Colonic mucosa (tissue), 4 donors: ENCODE data around the gene THAP9. TPM values are rescaled to one million over a fixed set of nuclear protein-coding genes. Genes with fewer than 3 reads are reported as not detected.

Source experiments
- DNase-seq: peaks from one replicate; pipeline ENCODE4 v3.0.0-alpha.2; 2020
- H3K27ac ChIP-seq: fragments of 200-600 bp; one replicate; pipeline ENCODE4 v1.8.0; 2021
- H3K27me3 ChIP-seq: fragments of 200-600 bp; one replicate; pipeline ENCODE4 v1.8.0; 2021
- H3K36me3 ChIP-seq: fragments of 200-600 bp; one replicate; pipeline ENCODE4 v1.8.0; 2021
- H3K4me1 ChIP-seq: fragments of 200-600 bp; one replicate; pipeline ENCODE4 v1.8.0; 2021; ENCODE audit warnings: mild to moderate bottlenecking
- H3K4me3 ChIP-seq: fragments of 200-600 bp; one replicate; pipeline ENCODE4 v1.8.0; 2021
- H3K9ac ChIP-seq, 2 donors: one replicate each; pipeline ENCODE4 v1.7.0; 2013; ENCODE audit warnings: control low read depth in 2 of 2, low read depth in 2 of 2, low read length in 2 of 2
- H3K9me3 ChIP-seq: fragments of 200-600 bp; one replicate; pipeline ENCODE4 v1.8.0; 2021
- intact Hi-C: fragments of 100-400 bp; cut with DNase I; formaldehyde crosslinking; loops from one replicate; pipeline ENCODE4 v1.14.1; 2022
- total RNA-seq, 2 donors: library from RNA; stranded (reverse); fragmentation: NEBNext Ultra II Directional in 1 of 2; extraction: Animal tissue kit (Norgen Biotek cat#: 25700) in 1 of 2; gene quantifications; one replicate each; pipeline ENCODE4 v1.2.1, GENCODE V29; 2021
- TF ChIP-seq, protein P1 (sequence below): fragments of 200-600 bp; IDR thresholded peaks from one replicate; pipeline ENCODE4 v1.8.0; 2022; ENCODE audit warnings: antibody characterized with exemption, mild to moderate bottlenecking
- donor health status: healthy.
- donor health status: DM: no; HTN: no; CAD: no.
- donor health status: DM: no; HTN: no; CAD: no.

Gene THAP9
- total RNA-seq, 2 donors from 2014 or later = 3.5 to 4.6 TPM

DNA sequence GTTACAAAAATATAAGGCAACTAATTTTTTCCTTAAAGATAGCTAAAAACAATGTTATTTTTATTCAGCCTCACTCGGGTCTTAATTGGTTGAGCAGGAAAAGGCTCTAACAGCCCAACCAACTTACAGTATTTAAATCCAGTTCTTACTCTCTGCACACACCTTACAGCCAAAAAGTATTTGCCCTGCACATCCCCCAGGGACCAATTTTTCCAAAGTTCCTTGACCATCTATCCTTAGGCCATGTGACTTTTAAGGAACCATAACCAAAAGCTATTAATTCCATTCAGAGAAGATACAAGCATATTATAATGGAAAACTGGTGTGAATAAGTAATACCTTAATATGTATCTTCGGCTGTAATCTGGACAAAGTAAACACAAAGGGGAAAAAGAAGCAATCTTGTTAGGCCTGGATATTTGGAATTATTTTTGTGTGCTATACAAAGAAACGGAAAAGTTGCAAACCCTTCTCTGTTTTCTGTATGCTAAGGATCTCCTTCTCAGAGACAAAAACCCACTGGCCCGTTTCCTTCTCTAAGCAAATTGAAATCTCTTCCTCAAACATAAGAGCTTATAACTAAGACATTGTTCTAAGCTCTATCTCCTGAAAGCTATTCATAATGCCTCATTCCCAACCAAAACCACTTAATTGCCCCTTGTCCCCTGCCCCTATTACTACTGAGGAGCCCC, 1.0 kb upstream of the THAP9 start:
- H3K27me3 ChIP-seq = no peaks in the 10 kb centered on the region
- no peaks in the 10 kb centered on the region for H3K4me1 ChIP-seq
- intact Hi-C loops = no loop called here

DNA sequence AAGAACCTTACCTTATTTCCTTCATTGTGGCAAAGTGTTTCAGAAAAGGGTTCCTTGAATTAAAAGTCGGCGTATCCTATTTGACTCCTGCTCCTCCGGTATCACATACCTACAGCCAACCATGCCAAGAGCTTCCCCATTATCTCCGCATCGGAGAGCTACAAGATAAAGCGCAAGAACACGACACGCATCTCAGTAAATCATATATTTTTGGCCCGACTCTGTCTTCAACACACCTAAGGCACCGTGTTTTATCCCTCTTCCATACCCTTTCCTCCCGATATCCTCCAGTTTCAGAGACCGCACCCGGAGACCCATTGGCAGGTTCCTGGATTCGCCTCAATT, 497 bp upstream of the THAP9 start:
- Histone ChIP-seq H3K9me3 (no peaks in the 10 kb centered on the region), H3K36me3 (no peaks in the 10 kb centered on the region), H3K4me3 (peak overlapping the region; percentile 66), H3K27me3 (no peaks in the 10 kb centered on the region), H3K4me1 (no peaks in the 10 kb centered on the region), H3K27ac (peak overlapping the region; percentile 98), H3K9ac (peak overlapping the region; percentile 78 to 99)
- TF ChIP-seq, protein P1, sequence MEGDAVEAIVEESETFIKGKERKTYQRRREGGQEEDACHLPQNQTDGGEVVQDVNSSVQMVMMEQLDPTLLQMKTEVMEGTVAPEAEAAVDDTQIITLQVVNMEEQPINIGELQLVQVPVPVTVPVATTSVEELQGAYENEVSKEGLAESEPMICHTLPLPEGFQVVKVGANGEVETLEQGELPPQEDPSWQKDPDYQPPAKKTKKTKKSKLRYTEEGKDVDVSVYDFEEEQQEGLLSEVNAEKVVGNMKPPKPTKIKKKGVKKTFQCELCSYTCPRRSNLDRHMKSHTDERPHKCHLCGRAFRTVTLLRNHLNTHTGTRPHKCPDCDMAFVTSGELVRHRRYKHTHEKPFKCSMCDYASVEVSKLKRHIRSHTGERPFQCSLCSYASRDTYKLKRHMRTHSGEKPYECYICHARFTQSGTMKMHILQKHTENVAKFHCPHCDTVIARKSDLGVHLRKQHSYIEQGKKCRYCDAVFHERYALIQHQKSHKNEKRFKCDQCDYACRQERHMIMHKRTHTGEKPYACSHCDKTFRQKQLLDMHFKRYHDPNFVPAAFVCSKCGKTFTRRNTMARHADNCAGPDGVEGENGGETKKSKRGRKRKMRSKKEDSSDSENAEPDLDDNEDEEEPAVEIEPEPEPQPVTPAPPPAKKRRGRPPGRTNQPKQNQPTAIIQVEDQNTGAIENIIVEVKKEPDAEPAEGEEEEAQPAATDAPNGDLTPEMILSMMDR = no peak
- DNase-seq = no peak
- intact Hi-C loops = no loop called here

More for the DNA sequence above, 1.0 kb upstream of the THAP9 start:
- H3K36me3 ChIP-seq = no peaks in the 10 kb centered on the region
- TF ChIP-seq, protein P1 = no peak
- H3K9me3 ChIP-seq = no peaks in the 10 kb centered on the region
- H3K27ac ChIP-seq = peak overlapping the region; percentile 98
- peak; percentile 25 for DNase-seq
- peak overlapping the region; percentile 78 to 99 for H3K9ac ChIP-seq
- H3K4me3 ChIP-seq = peak overlapping the region; percentile 66

DNA sequence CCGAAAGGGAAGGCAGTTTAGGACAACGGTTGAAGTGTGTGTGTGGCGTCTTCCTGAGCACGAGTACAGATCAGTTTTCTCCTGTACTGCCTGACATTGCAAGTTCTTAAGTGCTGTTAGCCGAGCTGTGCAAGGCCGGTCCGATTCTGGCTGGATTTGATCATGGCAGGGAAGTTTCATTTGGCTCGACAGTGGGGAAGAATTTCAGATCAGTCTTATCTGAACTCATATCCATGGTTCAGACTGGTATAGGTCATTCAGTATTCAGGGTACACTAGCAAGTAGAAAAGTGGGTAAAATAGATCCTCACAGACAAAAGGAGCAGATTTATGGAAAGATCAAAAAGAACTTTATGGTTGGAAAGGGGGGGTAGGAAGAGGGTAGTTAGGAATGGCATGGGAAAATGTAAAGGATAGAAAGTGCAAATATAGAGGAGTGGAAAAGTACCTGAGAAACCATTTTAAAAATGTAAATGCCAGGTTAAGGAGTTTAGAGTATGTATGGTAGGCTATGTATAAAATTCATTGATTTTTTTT, 716 bp downstream of the THAP9 start:
- H3K36me3 ChIP-seq = no peaks in the 10 kb centered on the region
- no peaks in the 10 kb centered on the region for H3K9me3 ChIP-seq
- peak overlapping the region; percentile 66 for H3K4me3 ChIP-seq
- H3K4me1 ChIP-seq = no peaks in the 10 kb centered on the region
- TF ChIP-seq, protein P1 = no peak
- H3K9ac ChIP-seq = peak overlapping the region; percentile 76 to 99
- no peaks in the 10 kb centered on the region for H3K27me3 ChIP-seq
- no peak for DNase-seq
- intact Hi-C loops = no loop called here
- peak overlapping the region; percentile 98 for H3K27ac ChIP-seq

DNA sequence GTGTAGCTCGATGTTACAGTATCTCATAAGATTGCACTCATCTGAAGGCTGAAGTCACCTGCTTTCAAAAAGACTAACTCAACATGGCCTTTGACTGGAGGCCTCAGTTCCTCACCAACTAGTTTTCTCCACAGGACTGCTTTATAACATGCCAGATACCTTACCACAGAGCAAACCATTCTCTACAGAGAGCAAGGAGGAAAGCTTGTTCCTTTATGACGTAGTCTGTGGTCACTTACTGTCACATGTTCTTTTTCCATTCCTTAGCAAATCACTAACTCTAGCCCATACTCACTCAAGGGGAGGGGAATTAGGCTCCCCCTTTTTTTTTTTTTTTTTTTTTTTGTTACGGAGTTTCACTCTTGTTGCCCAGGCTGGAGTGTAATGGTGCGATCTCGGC, 3.2 kb downstream of the THAP9 start:
- Histone ChIP-seq H3K4me3 (no peak overlapping the region), H3K9ac (no peak overlapping the region), H3K4me1 (no peaks in the 10 kb centered on the region), H3K36me3 (no peaks in the 10 kb centered on the region), H3K27ac (no peak overlapping the region), H3K9me3 (no peaks in the 10 kb centered on the region), H3K27me3 (no peaks in the 10 kb centered on the region)
- intact Hi-C loops = no loop called here
- TF ChIP-seq, protein P1 = no peak
- no peak for DNase-seq

DNA sequence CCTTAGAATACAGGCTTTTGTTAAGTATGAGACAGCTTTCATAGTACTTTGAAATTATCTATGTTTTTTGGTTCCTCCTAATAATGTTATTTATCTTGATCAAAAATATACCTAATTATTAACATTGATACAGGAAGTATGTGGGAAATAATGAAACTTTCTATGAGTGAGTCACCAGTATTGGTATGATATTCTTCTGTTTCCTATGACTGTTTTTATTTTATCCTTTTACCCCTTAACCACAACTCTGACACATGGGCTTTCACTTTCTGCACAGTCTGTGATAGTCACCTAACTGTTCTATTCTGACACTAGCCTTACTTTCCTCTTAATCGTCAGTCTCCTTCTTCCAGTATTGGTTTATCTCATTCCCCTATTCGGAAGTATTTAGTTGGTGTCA, 4.7 kb downstream of the THAP9 start:
- DNase-seq = no peak
- TF ChIP-seq, protein P1 = no peak
- no peak overlapping the region for H3K9ac ChIP-seq
- intact Hi-C loops = no loop called here
- H3K9me3 ChIP-seq = no peaks in the 10 kb centered on the region
- no peaks in the 10 kb centered on the region for H3K36me3 ChIP-seq
- no peak overlapping the region for H3K27ac ChIP-seq
- no peaks in the 10 kb centered on the region for H3K27me3 ChIP-seq
- H3K4me1 ChIP-seq = no peaks in the 10 kb centered on the region
- no peak overlapping the region for H3K4me3 ChIP-seq
